ENCODE data around the gene AREG.

- TF ChIP-seq EZH2 (IDR thresholded peaks at IDR 0.05; ENCODE audit: low read depth) (no peak), CTCF (conservative IDR thresholded peaks at IDR 0.05) (no peak)
Observed at GRCh38 chr4:74504212-74504611, 59.3 kb downstream of the AREG start.
